ENCODE data around the gene CHCHD6.

GRCh38 chr3:126749931-126750755 is 46.1 kb downstream of the CHCHD6 start:
- TF ChIP-seq, protein P1, sequence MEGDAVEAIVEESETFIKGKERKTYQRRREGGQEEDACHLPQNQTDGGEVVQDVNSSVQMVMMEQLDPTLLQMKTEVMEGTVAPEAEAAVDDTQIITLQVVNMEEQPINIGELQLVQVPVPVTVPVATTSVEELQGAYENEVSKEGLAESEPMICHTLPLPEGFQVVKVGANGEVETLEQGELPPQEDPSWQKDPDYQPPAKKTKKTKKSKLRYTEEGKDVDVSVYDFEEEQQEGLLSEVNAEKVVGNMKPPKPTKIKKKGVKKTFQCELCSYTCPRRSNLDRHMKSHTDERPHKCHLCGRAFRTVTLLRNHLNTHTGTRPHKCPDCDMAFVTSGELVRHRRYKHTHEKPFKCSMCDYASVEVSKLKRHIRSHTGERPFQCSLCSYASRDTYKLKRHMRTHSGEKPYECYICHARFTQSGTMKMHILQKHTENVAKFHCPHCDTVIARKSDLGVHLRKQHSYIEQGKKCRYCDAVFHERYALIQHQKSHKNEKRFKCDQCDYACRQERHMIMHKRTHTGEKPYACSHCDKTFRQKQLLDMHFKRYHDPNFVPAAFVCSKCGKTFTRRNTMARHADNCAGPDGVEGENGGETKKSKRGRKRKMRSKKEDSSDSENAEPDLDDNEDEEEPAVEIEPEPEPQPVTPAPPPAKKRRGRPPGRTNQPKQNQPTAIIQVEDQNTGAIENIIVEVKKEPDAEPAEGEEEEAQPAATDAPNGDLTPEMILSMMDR (IDR thresholded peaks at IDR 0.05; ENCODE audit: extremely low read depth in 1 of 2, insufficient read depth in 1 of 2, low read depth in 1 of 2, low read length in 2 of 2): no peak
- TF ChIP-seq POLR2A (IDR thresholded peaks at IDR 0.05; ENCODE audit: low read depth, low read length) (no peak), EZH2 (IDR thresholded peaks at IDR 0.05; ENCODE audit: borderline replicate concordance, low read depth, low read length, severe bottlenecking) (no peak), JUN (IDR thresholded peaks at IDR 0.05; ENCODE audit: borderline replicate concordance, insufficient read depth, insufficient read length, low read depth) (no peak), GATA2 (IDR thresholded peaks at IDR 0.05; ENCODE audit: insufficient read depth, insufficient read length, low read depth, low read length) (no peak)
- TF ChIP-seq, protein P2, sequence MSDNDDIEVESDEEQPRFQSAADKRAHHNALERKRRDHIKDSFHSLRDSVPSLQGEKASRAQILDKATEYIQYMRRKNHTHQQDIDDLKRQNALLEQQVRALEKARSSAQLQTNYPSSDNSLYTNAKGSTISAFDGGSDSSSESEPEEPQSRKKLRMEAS (IDR thresholded peaks at IDR 0.05; ENCODE audit: insufficient read depth, insufficient read length): no peak

Measured in endothelial cell of umbilical vein (primary cell).